ENCODE results near the gene GPR152.

GRCh38 chr11:67457453-67457852 is 4.9 kb upstream of the GPR152 start:
- TF ChIP-seq POLR2A (IDR thresholded peaks at IDR 0.05; ENCODE audit: borderline replicate concordance, extremely low read depth, insufficient read depth, insufficient read length) = no peak
- TF ChIP-seq EGR1 (IDR thresholded peaks at IDR 0.05; ENCODE audit: low read depth) = no peak
- no peak for TF ChIP-seq CTCF (IDR thresholded peaks at IDR 0.05 in 2 of 3, conservative IDR thresholded peaks at IDR 0.05 in 1 of 3; ENCODE audit: borderline replicate concordance in 1 of 3, insufficient read depth in 1 of 3, low read depth in 2 of 3, low read length in 2 of 3)
- no peak for TF ChIP-seq REST (IDR thresholded peaks at IDR 0.05; ENCODE audit: low read depth)
- TF ChIP-seq EZH2 (IDR thresholded peaks at IDR 0.05) = no peak
- TF ChIP-seq YY1 (IDR thresholded peaks at IDR 0.05; ENCODE audit: extremely low read depth, insufficient replicate concordance, low read depth, low read length) = no peak
- TF ChIP-seq POLR2AphosphoS5 (IDR thresholded peaks at IDR 0.05; ENCODE audit: low read depth, low read length) = no peak
- no peak for TF ChIP-seq RAD21 (IDR thresholded peaks at IDR 0.05; ENCODE audit: low read depth)

Data from HCT116 (cell line).